GM21737 (cell line): ENCODE measurements around the gene ACADL.
A peak's percentile ranks its signal among the peaks of the same experiment; 100 is the strongest.

Experiments used
- ATAC-seq: cut with Tn5 transposase; IDR thresholded peaks from one replicate; pipeline ENCODE4 v1.9.1; 2021; ENCODE audit warnings: mild to moderate bottlenecking, moderate library complexity; ENCODE audit not compliant: unreplicated experiment

The ACADL gene

DNA sequence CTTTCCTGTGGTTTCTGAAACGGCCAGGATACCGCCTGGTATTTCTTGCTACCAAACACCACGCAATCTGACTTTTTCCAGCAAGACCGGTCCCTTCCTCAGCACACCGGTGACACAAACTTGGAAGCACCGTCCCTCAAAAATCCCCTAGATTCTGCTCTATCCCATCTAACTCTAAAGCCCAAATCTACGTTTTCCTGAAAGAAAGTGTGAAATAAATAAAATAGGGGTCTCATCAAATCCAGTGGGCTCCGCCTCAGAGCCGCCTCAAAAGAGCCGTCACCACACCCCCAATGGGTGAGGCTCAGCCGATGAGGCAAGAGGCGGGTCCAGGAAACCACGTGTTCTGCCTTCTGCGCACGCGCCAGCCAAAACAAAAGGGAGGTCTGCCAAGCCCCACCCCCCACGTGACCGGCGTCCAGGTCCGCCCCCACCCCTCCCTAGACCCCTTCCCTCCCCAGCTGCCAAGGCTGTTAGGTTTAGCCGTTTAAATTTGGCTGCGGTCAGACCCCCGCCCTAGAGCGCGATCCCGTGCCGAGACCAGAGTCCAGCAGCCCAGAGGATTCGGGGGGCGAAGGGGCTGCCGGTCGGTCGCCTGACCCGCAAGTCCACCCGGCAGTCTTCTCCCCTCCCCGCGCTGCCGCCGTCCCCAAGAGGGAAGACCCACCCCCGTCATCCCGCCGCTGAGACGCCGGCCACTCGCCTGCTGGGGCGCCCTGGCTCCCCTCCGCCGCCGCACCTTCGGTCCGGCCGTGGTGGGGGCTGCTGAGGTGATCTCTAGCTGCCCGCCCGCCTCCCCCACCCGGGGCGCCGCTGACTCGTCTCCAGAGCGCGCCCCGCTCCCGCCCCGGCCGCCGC is 54.6 kb downstream of the ACADL start:
- peak; percentile 63 for ATAC-seq

DNA sequence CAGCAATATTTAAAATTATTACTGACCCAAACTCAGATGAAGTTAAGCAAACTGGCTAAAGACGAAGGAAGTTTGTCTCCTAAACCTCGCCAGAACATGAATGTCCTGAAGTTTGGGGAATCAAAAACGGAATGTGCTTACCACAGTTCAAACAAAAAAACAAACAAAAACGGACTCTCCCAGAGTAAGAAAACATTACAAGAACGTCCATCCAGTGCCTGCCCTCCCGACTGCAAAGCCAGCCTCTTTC is 55.1 kb downstream of the ACADL start:
- no peak for ATAC-seq

DNA sequence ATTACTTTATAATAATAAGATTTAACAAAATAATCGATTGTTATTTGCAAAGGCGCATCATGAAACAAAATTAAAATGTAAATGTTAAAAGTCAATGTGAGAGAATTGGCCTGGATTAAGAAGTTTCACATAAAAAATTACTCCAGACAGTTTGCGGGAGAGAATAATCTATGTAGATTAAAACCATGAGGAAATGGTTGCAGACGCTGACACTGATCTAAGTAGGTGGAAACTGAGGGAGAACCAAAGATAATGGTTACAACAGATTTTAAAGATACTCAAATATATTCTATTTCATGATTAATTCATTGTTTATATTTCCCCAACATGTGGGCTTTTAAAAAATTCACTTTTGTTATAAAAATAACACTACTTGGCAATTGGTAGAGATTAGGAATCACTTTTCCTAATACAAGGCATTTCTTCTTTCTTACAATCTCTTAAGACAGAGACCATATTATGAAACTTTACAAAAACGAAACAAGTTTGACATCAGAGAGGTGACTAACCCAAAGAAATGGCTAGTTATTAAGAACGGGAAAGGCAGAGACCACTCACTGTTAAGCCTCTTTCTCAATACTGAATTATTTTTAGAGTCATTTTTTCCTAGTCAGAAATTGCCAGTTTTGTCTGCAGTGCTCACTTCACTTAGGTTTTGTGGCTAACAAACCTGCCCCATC is 55.6 kb downstream of the ACADL start:
- peak; percentile 23 for ATAC-seq

DNA sequence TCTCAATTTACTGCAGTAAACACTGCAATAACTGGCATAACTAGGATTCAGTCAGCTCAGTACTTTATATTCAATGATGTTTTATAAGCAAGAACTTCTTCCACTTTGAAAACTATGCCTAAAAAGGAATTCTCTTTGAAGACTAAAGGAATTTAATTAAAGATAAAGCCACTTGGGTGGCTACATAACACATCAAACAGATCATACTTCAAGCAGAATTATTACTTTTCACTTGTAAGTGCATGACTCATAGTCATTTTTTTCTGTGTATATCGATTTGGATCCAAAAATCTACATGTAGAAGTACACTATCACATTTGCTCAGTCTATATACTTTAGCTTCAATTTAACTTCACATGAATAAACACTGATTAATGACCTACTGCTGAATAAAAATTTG is 58.0 kb downstream of the ACADL start:
- ATAC-seq = no peak

DNA sequence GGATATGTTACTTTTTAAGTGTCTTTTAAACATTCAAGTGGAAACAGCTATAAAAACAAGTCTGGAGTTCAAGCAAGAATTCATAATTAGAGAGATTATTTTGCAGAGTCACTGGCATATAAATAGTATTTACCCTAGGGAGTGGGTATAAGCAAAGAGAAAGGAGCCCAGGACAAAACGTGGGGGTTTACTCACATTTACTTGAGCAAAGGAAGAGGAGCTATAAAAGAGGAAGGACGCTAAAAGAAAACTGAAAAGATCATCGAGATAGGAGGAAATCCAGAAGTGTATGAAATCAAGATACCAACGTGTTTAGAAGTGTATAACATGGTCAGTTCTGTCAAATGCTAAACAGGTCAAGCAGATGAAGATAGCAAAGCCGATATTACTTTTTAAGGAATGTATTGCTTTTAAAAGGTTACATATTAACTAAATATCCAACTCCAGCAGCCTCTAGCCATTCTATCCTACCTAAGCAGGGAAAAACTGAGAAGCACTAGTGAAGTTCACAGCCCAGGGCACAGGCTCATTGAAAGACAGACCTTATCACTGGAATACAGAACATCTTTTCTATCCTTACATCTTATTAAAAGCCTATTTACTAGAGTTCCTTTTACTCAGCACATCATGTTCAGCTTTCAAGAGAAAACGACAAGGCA is 62.7 kb downstream of the ACADL start:
- no peak for ATAC-seq

DNA sequence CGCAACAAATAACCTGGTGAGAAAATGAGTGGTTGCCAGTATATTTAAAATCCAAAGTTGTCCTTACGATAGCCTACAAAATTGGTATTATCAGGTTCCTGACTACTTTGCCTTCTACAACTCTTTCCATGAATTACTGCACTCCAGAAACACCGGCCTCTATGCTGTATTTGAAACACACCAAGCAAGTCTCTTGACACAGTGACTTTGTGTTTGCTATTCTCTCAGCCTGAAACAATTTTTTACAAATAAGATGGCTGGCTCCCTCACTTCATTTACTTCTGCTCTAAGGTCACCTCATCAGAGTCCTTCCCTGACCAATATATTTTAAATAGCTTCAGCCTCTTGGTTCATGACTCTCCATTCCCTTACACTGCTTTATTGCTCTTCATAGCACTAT is 66.2 kb downstream of the ACADL start:
- no peak for ATAC-seq

DNA sequence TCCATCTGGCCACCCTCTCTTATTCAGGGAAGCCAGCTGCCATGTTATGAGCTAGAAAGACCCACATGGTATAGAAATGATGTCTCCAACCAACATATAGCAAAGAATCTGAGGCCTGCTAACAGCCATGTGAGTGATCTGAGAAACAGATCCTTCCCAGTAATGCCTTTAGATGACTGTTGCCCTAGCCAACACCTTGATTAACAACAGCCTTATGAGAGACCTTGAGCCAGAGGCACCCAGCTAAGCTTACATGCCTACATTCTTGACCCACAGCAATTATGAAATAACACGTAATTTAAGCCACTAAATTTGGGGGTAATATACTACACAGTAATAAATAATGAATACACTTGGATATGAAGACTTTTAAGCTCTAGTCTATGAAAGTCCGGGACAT is 67.0 kb downstream of the ACADL start:
- no peak for ATAC-seq

DNA sequence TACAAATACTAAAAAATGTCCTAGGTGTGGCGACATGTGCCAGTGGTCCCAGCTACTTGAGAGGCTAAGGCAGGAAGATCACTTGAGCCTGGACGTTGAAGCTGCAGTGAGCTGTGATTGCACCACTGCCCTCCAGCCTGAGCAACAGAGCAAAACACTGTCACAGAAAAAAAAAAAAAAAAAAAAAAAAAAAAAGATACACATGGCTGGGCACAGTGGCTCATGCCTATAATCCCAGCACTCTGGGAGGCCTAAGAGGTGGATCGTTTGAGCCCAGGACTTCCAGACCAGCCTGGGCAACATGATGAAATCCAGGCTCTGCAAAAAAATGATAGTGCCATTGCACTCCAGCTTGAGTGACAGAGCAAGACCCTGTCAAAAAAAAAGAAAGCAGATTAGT is 67.7 kb downstream of the ACADL start:
- ATAC-seq = no peak

DNA sequence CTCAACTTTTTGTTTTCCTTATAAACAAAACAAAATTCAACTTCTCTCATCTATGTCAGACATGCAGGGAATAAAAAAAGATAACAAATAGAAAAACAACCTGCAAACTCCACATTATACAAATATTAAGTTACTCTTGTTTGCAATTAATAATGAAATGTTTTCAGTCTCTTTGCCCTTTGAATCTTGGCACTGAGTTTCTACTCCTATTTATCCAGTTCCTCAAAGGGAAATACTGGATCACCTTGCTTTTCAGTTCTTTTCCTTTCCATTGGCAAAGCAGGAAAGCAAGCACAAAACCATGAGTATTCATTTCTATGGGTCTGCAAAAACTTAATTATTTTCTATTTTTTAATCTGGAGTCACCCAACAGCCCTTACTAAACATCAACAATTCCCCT is 77.6 kb downstream of the ACADL start:
- no peak for ATAC-seq
